ENCODE results near the gene TGFBR3L.
A peak's percentile ranks its signal among the peaks of the same experiment; 100 is the strongest.
"Not testable (repeated sequence)": the region's sequence is repeated elsewhere in the genome, so short reads cannot be mapped to it uniquely, and the experiment has no call there.

TGFBR3L gene

DNA sequence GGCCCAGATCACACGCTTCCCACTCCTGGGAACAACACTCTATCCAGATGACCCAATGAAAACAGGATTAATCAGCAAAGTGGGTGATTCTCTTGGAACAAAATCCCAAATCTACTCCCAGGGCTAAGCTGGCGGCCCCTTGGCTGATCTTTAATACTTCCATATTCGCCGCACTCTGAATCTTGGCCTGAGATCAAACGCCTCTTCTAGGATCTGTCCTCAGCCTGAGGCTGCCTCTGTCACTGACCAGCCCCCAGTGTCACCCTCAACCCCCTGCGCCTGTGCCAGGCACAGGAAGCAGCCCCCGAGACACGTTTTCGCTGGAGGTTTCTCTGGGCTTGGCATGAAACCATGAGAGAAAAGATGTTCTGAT, 13.7 kb downstream of the TGFBR3L start:
- no peak for DNase-seq (ENCODE audit: low read depth in 2 of 2)

DNA sequence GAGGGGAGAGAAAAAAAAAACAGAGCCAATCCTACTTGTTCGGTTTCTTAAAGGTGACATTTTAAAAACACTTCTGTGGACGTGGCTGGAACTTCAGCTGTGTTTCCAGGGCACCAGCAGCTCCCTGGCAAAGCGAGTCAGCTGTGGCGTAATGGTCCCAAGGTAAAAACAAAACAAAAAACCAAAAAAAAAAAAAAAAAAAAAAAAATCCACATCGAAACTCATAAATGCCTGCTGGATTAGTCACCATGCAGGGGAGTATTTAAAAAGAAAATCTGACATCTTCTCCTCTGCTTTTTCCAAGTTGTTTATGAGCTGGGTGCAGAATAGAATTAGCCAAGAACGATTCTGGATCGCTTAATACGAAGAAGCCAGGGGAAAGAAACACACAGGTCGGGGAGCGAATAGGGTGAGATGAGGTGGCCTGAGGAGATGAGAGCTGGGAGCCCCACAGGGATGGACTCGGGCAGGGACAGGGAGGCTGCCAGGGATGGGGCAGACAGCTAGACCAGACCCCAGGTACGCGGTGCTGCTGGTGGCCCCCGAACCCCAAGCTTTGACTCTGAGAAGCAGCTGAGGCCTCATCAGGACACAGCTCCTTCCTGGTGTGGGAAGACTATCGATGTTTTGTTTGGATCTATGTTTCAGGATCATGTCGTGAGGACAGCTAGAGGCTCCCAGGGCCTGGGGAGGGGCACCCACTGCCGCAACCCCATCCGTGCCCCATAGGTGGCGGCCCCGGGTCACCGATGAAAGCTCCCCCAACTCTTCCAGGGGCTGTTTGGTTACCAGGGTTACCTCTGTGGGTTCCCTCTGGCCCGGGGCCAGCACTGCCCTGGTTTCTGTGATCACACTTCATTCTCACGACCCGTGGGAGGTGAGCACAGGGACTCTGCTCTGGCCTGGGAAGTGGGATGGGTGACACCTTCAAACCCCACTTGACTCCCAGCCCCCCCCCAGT, 14.4 kb downstream of the TGFBR3L start:
- DNase-seq (ENCODE audit: low read depth in 2 of 2) = peak; percentile 63 to 69

DNA sequence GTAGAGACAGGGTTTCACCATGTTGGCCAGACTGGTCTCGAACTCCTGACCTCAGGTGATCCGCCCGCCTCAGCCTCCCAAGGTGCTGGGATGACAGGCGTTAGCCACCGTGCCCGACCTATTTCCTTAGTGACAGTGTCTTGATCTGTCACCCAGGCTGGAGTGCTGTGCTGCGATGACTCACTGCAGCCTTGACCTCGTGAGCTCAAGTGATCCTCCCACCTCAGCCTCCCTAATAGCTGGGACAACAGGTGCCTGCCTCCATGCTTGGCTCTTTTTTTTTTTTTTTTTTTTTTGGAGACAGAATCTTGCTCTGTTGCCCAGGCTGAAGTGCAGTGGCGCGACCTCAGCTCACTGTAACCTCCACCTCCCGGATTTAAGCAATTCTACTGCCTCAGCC, 15.4 kb downstream of the TGFBR3L start:
- DNase-seq (ENCODE audit: low read depth in 2 of 2) = not testable (repeated sequence)

DNA sequence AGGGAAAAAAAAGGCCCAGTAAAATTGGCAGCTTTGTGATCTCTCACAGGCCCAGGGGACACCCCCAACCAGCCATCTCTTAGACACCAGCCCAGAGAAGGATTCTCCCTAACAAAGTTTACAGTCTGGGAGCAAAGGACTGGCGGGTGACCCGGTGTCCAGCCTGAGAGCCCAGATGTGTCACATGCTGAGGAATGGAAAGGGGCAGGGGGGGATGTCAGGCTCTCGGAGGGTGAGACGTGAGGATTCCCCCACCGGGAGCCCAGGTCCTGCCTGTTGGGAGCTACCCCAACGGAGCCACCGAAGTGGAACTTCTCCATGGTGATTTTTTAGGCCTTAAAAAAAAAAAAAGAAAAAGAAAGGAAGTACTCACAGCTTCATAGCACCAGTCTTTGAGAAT, 16.1 kb downstream of the TGFBR3L start:
- no peak for DNase-seq (ENCODE audit: low read depth in 2 of 2)

DNA sequence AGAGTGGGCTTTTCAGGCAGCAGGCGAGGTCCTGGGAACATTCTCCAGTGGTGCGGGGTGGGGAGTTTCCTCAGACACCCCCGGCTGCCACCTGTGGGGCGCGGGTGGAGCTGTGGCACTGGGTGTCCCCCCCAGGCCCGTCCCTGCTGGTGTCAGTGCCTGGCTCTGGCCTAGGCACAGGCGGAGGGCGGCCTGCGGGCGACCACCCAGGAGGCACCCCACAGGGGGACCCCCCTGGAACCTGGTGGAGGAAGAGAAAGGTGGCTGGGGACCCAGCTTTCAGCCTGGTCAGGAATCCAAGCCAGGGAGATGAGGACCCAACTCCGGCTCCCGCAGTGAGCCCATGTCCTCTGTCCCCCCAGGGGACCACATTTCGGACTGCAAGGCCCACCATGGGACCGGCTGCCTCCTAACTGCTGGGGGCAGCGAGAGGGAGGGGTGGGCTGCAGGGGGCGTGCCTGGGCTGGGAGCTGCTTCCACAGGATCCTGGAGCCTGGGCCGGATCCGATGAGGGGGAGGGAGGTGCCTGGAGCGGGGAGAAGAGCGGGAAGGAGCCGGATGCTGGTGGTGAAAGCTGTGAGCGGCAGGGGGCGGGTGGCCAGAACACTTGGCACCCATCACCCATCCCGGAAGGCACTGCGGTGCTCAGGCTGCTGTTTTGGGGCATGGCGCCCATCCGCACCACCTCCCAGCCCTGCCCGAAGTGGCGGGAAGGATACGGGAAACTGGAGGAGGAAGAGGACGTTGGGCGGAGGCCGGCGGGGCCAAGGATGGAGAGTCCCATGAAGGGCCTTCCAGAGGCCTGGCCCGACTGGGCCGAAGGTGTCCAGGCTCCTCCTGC, 16.8 kb downstream of the TGFBR3L start:
- DNase-seq (ENCODE audit: low read depth in 2 of 2) = no peak

DNA sequence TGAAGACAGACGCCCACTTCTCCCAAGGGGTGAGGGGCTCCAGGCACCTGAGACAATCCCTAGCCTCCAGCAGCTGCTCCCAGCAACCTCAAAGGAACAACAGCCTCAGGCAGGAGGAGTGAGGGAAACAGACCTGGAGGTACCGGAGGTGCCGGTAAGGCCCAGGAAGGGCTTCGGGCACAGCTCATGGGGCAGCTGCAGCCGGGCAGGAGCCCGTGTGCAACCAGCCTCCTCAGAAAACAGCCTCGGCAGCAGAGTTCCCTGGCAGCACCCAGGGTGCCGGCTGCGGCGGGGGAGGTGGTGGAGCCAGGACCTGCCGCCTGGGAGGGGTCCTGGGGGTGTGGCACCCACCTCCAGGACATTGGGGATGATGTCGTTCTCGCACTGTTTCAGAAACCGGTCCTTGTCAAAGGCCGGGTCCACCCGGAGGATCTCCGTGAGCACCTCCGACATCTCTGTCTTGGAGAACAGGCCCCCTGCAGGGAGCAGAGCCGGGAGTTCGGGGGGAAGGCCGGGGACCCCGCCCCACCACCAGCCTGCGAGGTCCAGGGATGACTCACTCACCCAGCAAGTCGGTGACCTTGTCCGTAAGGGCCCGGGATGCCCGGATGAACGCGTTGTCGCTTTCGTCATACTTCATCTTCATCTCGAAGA, 17.8 kb downstream of the TGFBR3L start:
- no peak for DNase-seq (ENCODE audit: low read depth in 2 of 2)

DNA sequence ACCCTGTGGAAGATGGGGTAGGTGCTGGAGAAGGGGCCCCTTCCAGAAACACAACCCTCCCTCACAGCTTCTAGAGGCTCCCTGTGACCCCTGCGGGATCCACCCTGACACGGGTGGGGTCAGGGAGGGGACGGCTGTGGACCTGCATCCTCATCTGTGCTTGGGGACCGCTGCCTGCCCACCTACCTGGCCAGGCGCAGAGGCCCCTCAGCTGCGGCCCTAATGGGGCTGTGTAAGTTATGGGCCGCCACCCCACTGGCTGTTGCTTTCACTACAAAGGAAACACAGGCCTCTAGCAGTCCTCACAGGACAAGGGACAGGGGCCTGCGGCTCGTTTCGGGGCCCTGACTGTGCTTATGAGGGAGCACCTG, 18.3 kb downstream of the TGFBR3L start:
- DNase-seq (ENCODE audit: low read depth in 2 of 2) = no peak

DNA sequence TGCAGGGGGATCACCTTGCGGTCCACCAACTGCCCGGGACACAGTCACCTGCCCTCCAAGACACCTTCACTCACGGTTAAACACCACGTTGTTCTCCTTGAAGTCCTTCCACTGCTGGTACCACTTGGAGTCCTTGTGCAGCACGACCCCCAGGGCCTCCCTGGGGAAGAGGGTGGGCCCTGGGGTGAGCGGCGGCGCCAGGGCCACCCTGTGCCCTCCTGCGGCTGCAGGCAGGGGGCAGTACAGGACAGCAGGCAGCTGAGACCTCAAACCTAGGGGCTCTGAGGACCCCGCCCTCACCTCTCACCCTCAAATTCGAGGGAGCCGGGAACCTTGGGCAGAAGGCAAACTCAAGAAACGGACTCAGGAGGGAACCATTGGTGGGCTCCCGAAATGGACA, 18.8 kb downstream of the TGFBR3L start:
- DNase-seq (ENCODE audit: low read depth in 2 of 2) = no peak

DNA sequence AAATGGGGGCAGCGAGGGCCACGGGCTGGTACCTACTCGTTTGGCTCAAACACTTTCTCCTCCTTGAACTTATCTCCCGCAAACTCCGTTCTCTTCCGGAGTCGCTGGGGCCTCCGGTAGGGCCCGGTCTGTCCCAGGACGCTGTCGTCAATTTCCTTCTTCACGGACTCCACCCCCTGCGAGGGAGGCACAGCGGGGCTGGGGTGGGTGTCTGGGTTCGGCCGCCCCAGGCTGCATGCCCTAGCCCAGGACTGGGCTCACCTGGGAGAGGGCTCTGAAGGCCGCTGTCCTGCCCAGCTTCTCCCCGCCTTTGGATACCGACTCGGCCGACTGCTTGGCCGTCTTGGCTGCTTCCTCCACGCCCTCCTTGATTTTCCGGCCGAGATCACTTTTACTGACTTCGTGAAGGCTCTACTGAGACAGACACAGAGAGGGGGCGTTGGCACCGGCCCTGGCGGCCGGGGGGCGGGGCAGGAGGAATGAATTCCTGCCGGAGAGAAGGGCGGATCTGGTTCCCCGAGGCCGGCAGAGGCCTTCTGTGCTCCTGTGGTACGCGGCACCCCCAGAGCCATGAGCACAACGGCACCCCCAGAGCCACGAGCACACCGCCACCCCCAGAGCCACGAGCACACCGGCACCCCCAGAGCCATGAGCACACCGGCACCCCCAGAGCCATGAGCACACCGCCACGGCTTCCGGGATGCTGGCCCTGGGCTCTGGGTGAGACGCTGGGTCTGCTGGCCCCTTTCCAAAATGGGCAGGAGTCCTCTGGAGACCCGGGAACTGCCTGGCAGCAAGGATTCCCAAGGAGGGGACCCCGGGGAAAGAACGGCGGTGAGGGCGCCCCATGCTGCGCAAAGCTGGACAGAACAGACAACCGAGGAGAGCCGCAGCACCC, 19.4 kb downstream of the TGFBR3L start:
- no peak for DNase-seq (ENCODE audit: low read depth in 2 of 2)

DNA sequence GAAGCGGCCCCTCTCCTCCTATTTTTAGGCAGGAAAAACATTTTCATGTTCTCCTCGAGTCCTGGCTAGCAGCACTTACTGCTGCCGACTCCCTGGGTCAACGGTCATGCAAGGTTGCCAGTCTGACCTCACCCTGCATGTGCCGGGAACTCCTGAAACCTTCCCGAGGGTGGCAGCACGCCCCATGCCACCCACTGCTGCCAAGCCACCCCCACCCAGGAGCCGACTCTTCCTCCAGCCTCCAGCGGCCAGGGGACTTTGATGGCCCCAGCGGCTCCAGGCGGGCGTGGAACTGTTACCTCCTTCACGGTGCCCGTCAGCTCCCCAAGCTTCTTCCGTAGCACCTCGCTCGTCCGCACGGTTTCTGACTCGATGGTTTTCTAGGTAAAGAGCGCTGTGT, 20.1 kb downstream of the TGFBR3L start:
- no peak for DNase-seq (ENCODE audit: low read depth in 2 of 2)

DNA sequence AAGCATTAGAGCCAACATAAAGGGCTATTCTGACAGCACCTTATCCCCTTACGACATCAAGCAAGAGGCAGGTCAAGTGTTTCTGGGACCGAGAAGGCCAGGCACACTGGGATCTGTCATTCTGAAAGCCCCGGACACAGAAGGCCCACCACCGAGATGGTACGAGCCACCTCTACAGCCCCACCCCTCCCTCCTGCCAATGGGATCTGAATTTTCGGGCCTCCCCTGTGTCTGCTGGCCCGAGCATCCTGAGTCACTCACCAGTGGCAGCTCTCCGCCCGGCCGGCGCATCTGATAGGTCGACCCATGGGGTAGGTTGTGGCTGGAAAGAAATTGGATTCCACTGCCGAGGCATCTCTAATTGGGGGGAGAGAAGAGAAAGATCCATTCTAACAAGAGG, 26.2 kb downstream of the TGFBR3L start:
- no peak for DNase-seq (ENCODE audit: low read depth in 2 of 2)

DNA sequence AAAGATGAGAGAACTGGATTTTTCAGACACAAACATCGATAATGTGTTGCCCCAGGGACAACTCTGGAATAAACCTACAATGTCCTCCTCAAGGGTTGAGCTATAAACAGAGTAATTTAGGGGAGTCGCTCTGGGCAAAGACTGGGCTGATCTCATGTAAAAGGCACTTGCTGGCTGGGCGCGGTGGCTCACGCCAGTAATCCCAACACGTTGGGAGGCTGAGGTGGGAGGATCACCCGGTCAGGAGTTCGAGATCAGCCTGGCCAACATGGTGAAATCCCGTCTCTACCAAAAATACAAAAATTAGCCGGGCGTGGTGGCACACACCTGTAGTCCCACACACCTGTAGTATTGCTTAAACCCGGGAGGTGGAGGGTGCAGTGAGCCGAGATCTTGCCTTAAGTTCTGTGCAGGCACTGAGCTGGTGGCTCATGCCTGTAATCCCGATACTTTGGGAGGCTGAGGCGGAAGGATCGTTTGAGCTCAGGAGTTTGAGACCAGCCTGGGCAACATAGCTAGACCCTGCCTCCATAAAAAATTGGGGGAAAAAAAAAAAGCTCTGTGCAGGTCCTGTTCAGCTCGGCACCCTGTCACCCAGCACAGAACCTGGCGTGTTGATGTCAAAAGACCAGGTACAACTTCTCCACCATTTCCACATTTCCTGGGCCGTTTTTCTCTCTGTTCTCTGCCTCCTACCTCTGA, 27.4 kb downstream of the TGFBR3L start:
- no peak for DNase-seq (ENCODE audit: low read depth in 2 of 2)

DNA sequence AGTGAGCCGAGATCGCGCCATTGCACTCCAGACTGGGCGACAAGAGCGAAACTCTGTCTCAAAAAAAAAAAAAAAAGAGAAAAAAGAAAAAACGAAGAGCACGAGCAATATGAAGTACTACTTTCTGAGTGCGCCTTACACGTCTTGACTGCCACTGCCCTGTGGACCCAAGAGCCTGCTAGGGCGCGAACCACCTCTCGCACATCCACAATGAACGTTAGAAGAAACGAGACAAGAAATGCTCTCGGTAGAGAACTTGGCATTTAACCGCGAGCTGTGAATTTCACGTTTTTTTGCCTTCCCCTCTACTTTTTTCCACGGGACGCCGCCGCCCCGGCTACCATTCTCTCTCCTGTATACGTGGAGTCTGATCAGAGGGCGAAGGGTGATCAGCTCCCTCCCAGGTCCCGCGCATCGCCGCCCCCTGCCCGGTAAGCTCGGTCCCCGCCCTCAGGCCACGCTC, 28.4 kb downstream of the TGFBR3L start:
- DNase-seq (ENCODE audit: low read depth in 2 of 2) = no peak

DNA sequence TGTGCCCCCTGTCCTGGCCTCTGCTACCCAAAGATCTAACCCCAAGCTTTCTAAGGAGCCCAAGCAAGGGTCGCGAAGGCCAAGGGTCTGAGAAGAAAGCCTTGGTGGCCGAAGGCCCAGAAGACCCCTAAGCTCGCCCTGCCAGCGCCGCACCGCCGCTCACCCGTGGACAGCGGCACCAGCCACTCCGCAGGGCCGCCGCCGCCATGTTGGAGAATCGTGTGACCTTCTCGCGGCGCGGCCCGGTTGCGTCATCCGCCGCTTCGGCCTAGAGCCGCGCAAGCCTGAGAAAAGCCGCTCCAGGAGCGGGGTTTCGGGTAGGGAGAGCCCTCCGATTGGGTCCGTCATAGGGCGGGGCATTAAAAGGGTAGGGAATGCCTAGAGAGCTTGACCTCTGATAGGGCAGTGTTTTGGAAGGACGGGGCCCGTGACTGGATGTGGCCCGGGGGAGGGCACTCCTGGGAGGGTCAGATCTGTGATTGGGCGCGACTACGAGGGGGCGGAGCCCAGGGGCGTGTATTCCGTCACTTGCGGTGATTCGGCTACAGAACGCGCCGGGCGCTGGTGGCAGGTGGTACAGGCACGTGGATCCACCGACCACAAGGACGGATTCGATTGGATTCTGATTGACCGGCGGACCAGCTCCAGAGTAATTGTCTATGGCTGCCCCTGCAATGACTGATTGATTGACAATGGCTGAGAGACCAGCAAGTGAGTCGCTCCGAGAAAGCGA, 29.0 kb downstream of the TGFBR3L start, which contains the start of gene TIMM44:
Gene TIMM44 (minus strand): TSS at position 223 of the 733 bp plus-strand sequence. CDS start 15 bp downstream, at position 208.
- DNase-seq (ENCODE audit: low read depth in 2 of 2) = peak; percentile 99

DNA sequence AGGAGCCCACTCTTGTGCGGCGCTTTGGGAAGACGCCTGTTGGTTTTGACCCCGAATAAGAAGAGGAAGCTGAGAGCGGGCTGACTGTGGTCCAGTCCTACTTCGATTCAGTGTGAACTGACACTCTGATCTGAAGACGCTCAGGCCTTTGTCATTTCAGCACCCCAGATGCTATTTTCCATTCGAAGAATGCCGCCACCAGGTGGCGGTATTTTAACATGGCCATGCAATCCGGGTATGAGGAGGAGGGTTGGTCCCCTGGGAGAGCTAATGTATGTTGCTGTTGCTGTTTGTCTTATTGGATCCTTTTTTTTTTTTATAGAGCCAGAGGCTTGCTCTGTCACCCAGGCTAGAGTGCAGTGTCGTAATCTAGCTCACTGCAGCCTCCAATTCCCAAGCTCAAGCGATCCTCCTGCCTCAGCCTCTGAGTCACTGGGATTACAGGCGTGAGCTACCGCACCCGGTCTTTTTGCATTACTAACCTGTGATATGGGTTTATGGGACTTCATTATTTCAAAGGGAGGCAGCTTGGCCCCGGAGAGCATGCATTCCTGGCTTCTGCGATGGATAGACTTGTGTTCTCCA, 29.6 kb downstream of the TGFBR3L start:
- DNase-seq (ENCODE audit: low read depth in 2 of 2) = peak; percentile 85 to 86

DNA sequence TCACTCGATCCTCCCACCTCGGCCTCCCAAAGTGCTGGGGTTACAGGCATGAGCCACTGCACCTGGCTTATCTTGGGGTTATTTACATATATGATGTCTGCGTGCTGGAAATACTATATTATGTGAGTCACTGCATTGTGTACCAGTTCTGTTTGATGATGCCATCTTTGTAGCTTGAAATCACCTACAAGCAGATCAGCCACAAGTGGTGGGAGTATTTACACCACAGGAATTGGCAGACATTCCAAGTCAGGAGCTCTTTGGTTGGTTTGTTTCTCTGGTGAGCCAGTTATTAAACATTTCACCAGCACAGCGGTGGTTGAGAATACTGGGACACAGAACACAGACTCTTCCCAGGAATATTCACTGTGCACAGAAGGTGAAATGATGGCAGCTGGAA, 33.3 kb downstream of the TGFBR3L start:
- no peak for DNase-seq (ENCODE audit: low read depth in 2 of 2)

DNA sequence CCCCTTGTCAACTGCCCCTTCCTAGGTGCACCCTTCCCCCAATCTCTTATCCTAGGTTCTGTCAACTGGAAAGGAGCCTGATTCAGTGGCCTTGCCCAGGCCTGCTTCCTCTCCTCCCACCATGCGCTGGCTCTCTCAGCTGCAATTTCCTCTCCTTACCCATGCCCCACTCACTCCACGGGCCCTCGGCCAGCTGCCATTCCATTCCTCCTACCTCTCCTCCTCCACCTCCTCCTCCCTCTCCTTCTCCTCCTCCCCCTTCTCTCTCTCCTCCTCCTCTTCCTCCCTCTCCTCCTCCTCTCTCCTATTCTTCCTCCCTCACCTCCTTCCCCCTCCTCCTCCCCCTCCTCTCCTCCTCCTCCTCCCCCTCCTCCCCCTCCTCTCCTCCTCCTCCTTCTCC, 38.4 kb downstream of the TGFBR3L start:
- no peak for DNase-seq (ENCODE audit: low read depth in 2 of 2)

DNA sequence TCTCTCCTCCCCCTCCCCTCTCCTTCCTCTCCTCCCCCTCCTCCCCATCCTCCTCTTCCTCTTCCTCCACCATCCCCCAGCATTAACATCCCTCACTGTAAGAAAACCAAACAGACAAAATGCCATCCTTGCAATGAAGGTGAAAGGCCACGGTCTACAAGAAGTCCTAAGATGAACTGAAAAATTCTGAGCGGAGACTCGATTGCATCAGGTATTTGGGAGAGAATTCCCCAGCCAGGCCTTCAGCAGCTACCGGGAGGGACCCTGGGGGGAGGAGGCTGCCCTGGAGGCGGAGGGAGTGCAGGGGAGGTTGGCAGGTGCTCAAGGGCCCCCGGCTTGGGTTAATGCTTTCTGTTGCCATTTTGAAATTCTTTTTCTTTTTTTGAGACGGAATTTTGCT, 38.9 kb downstream of the TGFBR3L start:
- no peak for DNase-seq (ENCODE audit: low read depth in 2 of 2)

DNA sequence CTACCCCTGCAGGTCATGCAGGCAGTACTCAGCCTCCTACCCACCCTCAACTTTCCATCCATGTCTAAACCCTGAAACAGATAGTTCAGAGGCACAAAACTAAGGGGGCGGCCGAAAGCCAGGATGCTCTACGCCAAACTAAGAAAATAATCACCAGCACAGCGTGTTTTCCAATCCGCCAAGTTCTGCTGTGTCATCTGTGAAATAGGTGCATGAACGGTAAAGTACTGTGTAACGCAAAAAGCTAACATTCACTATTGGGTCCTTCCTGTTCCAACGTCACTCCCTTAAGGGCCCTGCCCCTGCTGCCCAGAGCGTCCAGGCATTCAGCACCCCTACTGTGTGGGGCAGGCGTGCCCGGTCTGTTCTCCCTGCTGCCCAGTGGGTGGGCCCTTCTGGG, 41.1 kb downstream of the TGFBR3L start:
- no peak for DNase-seq (ENCODE audit: low read depth in 2 of 2)
